HUES48 (cell line): ENCODE data around the gene CEP128.

Experiments
- H3K27ac ChIP-seq: one replicate; pipeline ENCODE4 v1.7.0; 2013; ENCODE audit warnings: low read depth, low read length, inconsistent platforms
- H3K27me3 ChIP-seq: 2 replicates; pipeline ENCODE4 v1.6.1; 2013; ENCODE audit warnings: mild to moderate bottlenecking, low read length; ENCODE audit not compliant: control insufficient read depth, insufficient read depth
- H3K36me3 ChIP-seq: 2 replicates; pipeline ENCODE4 v1.6.1; 2013; ENCODE audit warnings: low read length; ENCODE audit not compliant: control insufficient read depth, insufficient read depth
- H3K4me1 ChIP-seq: 2 replicates; pipeline ENCODE4 v1.6.1; 2013; ENCODE audit warnings: mild to moderate bottlenecking, low read length; ENCODE audit not compliant: control insufficient read depth, insufficient read depth
- H3K4me3 ChIP-seq: 2 replicates; pipeline ENCODE4 v1.5.1; 2013; ENCODE audit warnings: mild to moderate bottlenecking, low read depth, low read length
- H3K9ac ChIP-seq: 2 replicates; pipeline ENCODE4 v1.6.1; 2013; ENCODE audit warnings: mild to moderate bottlenecking, low read depth, low read length, moderate library complexity
- H3K9me3 ChIP-seq: 2 replicates; pipeline ENCODE4 v1.6.1; 2013; ENCODE audit warnings: low read length; ENCODE audit not compliant: control insufficient read depth, insufficient read depth

CEP128 gene

DNA sequence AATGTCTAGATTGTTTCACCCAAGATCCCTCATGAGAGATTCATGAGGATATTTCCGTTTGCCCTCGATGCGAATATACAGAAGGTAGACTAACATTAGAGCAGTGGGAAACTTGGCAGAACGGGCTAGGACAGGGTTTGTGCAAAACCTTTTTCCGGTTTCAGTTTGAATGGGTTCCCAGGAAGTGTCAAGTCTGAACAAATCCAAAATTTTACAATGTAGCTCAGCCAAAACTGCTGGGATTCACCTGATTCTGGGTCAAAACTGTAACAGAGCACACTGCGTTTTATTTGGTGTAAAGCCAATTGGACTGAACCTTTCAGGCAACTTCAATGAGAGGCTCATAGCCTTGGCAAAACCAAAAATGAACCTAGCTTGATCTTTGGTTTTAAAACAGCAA is 392.4 kb downstream of the CEP128 start:
- no peaks in the 10 kb centered on the region for H3K4me1 ChIP-seq
- no peaks in the 10 kb centered on the region for H3K27me3 ChIP-seq
- no peak overlapping the region for H3K4me3 ChIP-seq
- H3K9me3 ChIP-seq, result no peaks in the 10 kb centered on the region
- no peaks in the 10 kb centered on the region for H3K36me3 ChIP-seq
- H3K27ac ChIP-seq, result no peak overlapping the region
- no peak overlapping the region for H3K9ac ChIP-seq

DNA sequence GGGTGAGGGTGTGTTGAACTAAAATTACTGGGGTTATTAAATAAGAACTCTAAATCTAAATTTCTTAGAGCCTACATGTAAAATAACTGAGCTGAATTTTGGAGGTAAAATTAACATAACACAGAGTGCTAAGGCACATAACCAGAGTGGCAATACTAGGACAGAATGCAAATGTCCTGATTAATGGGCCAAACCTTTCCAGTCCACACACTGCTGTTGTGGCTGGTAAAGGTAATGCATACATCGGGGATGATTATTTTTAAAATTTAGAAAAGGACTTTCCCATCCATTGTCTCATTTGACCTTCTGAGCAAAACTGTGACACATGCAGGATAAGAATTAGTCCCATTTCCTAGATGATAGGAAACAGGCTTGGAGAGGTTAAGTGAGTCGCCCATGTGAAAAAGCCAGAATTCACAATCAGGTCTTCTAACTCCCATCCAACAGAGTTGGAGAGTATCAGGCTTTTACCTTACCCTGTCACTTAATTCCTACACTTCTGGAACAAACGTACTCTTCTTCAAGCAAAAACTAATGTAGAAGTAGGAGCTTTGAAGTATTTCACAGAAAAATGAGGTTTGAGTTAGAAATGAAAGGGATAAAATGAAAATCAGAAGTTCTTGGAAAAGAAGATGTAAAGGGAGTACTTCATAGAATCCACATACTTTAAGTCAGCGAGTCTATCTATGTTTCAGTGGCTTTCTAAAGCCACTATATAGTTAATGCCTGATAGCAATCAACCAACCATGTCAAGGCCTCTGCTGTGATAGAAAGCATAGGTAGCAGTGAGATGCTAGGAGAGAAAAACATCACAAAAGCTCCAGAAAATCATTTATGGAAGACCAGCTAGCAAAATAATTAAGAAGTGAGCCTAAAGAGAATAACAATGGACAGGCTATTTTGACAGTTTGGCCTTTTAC is 395.3 kb downstream of the CEP128 start:
- Histone ChIP-seq H3K27ac (no peak overlapping the region), H3K9ac (no peak overlapping the region), H3K27me3 (no peaks in the 10 kb centered on the region)

DNA sequence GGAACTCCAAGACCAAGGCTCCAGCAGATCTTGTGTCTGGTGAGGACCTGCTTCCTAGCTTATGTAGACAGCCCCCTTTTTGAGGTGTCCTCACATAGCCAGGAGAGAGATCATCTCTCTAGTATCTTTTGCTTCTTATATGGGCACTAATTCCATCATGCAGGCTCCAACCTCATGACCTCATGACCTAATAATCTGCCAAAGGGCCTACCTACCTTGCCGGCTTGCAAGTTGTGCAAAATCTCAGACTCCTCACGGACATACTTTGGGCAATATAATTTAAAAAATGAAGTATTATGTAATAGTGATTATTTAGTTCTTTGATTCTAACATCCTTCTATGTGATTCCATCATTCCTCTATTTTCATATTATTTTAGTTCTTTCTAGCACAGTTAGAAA is 397.2 kb downstream of the CEP128 start:
- H3K36me3 ChIP-seq, result no peaks in the 10 kb centered on the region
- H3K27me3 ChIP-seq, result no peaks in the 10 kb centered on the region
- H3K9me3 ChIP-seq, result peaks cover 5% of the 10 kb centered on the region; the same call in 1 of the 2 replicates
- H3K4me1 ChIP-seq, result no peaks in the 10 kb centered on the region
- H3K27ac ChIP-seq, result no peak overlapping the region
- H3K4me3 ChIP-seq, result no peak overlapping the region
- no peak overlapping the region for H3K9ac ChIP-seq

More for the DNA sequence above, 395.3 kb downstream of the CEP128 start:
- H3K9me3 ChIP-seq, result no peaks in the 10 kb centered on the region
- no peaks in the 10 kb centered on the region for H3K4me1 ChIP-seq
- H3K4me3 ChIP-seq, result no peak overlapping the region
- H3K36me3 ChIP-seq, result no peaks in the 10 kb centered on the region

DNA sequence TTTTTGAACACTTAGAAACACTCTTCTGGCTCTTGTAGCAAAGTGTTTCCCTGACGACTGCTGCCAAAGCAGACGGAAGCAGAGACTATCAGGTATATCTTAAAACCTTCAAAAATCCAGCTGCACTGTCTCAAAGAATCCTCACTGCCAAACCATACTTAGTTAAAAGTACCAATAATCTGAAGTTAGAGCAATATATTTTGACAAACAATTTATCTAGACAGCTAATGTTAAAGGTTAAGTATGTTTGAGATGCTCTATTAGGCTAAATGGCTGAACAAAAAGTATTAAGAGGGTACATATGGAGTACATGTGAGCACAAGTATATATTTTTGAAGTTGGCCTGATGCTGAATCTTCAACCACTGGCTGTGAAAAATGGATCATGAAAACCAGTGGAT is 398.3 kb downstream of the CEP128 start:
- Histone ChIP-seq H3K9ac (no peak overlapping the region), H3K27me3 (no peaks in the 10 kb centered on the region), H3K4me1 (no peaks in the 10 kb centered on the region), H3K27ac (no peak overlapping the region), H3K4me3 (no peak overlapping the region), H3K9me3 (peaks cover 5% of the 10 kb centered on the region; the same call in 1 of the 2 replicates), H3K36me3 (no peaks in the 10 kb centered on the region)

DNA sequence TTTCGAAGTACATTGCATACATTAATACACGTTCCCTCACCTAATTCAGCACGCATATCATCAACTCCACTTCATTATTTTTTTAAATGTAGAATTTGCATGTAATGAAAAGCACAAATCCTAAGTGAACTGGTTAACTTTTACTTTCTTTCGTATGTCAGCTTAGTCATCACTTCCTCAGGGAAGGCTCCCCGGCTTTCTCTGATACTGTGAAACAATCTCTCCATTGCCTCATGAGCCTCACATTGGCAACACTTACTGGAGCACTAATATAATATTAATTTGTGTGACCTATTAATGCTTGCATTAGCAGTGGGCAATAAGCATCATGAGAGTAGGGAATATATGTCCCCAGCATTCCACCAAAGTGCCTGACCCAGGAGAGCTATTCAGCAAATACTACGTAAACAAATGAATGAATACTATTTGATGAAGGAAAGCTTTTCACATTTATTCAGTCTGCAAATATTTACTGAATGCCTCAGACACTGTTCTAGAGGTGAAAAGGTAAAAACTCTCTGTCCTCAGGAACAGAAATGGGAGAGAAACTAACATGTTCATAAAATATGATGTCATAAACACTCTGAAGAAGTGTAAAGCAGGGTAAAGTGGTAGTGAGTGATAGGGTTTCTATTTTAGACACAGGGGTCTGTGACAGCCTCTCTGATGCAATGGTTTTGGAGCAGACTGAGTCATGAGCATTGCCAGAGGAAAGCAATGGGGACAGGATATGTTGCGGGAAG is 402.7 kb downstream of the CEP128 start:
- H3K9me3 ChIP-seq, result peaks cover 5% of the 10 kb centered on the region; the same call in 1 of the 2 replicates
- no peak overlapping the region for H3K4me3 ChIP-seq
- H3K27ac ChIP-seq, result no peak overlapping the region
- no peaks in the 10 kb centered on the region for H3K36me3 ChIP-seq
- no peak overlapping the region for H3K9ac ChIP-seq
- no peaks in the 10 kb centered on the region for H3K27me3 ChIP-seq
- no peaks in the 10 kb centered on the region for H3K4me1 ChIP-seq

DNA sequence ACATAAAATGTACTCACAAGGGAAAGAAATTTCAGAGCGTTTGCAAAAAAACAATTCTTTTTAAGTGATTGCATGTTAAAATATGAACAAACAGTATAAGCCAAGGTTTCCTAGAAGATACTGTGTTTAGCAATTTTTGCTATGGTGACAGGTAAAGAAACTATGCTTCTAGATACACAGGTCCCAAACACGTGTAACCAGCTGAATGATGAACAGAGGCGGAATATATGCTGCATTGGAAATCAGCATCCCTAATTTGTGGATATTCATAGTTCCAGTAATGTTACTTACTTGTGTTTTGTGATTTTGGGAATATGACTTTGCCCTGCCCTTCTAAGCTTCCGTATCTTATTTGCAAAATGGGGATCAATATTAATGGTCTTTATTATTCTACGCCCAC is 403.9 kb downstream of the CEP128 start:
- peaks cover 5% of the 10 kb centered on the region; the same call in 1 of the 2 replicates for H3K9me3 ChIP-seq
- no peaks in the 10 kb centered on the region for H3K27me3 ChIP-seq
- no peak overlapping the region for H3K4me3 ChIP-seq
- no peaks in the 10 kb centered on the region for H3K4me1 ChIP-seq
- H3K36me3 ChIP-seq, result no peaks in the 10 kb centered on the region
- no peak overlapping the region for H3K27ac ChIP-seq
- H3K9ac ChIP-seq, result no peak overlapping the region

DNA sequence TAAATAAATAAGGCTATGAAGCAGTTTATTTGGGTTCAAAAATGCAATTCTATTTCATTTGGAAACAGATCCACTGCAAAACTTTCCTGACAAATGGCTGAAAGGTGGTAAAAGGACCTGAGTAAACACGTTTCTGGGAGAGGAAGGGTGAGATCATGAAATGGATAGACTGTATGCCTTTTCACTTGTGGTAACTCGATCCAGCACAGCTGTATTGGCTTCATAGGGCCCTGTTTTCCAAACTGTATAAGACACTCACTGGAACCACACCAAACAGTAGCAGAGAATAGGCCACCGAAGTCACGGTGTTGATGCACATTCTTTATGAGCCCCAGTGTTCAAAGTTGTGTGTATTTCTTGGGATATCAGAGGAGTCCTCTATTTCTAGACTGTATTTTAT is 405.1 kb downstream of the CEP128 start:
- no peaks in the 10 kb centered on the region for H3K27me3 ChIP-seq
- no peaks in the 10 kb centered on the region for H3K36me3 ChIP-seq
- peaks cover 5% of the 10 kb centered on the region; the same call in 1 of the 2 replicates for H3K9me3 ChIP-seq

DNA sequence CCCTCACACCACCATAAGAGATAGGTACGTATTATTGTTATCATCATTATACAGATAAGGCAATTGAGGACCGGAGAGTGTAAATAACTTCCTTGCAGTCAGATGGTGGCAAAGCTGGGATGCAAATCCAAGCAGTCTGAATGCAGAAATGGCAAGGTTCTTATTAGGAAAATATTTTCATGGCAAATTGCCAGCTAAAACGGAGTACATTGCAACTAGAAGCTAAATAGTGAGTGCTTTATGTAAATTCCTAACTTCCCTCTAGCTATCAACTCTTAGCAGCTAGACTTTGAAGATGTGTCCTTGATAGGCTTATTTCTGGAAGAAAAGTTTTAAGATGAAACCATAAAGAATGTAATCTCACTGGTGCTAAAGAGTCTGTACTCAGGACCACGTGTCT is 406.4 kb downstream of the CEP128 start:
- Histone ChIP-seq H3K27ac (no peak overlapping the region), H3K9ac (no peak overlapping the region), H3K27me3 (no peaks in the 10 kb centered on the region), H3K9me3 (no peaks in the 10 kb centered on the region), H3K4me1 (no peaks in the 10 kb centered on the region), H3K4me3 (no peak overlapping the region), H3K36me3 (no peaks in the 10 kb centered on the region)

More for the DNA sequence above, 405.1 kb downstream of the CEP128 start:
- Histone ChIP-seq H3K27ac (no peak overlapping the region), H3K4me3 (no peak overlapping the region), H3K4me1 (no peaks in the 10 kb centered on the region), H3K9ac (no peak overlapping the region)

DNA sequence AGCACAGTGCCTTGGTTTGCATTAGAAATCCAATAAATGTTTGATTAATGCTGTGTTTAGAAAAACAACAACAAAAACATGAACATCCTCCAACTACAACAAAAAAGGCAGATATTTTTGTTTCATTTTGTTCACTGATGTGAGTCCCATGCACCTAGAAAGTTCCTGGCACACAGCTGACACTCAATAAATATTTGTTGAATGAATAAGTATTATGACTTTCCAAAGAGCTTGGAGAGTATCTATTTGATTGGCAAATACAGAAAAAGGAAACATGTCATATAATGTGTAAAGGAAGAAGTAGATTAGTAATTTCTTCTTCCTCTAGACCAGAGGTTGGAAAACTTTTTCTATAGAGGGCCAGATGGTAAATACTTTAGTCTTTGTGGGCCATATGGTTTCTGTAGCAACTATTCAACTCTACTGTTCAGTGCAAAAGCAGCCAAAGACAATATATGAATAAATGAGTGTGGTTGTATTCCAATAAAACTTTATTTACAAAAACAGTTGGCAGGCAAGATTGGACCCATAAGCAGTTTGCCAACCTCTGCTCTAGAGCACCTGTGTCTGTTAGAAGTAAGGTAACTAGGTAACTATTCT is 417.9 kb downstream of the CEP128 start:
- Histone ChIP-seq H3K4me3 (no peak overlapping the region), H3K27ac (no peak overlapping the region)

DNA sequence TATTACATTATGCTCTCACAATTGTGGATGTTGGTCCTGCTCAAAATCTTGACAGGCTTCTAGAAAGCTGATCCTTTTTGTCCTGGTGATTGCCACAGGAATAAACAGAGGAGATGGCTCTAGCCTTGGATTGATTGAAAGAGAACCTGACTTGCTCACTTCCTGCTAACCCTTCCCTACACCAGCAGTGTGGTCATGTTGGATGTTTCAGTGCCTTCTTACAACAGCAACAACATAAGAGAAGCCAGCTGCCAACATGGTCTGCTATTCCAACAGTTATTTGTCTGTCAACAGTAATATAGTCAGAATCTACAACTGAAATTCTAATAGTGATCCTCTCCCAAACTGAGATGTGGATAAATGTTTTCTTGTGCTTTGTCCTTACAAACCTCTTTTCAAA is 418.6 kb downstream of the CEP128 start:
- Histone ChIP-seq H3K9ac (no peak overlapping the region), H3K27ac (no peak overlapping the region)

More for the DNA sequence above, 417.9 kb downstream of the CEP128 start:
- no peaks in the 10 kb centered on the region for H3K36me3 ChIP-seq
- no peak overlapping the region for H3K9ac ChIP-seq
- H3K9me3 ChIP-seq, result no peaks in the 10 kb centered on the region
- no peaks in the 10 kb centered on the region for H3K27me3 ChIP-seq
- no peaks in the 10 kb centered on the region for H3K4me1 ChIP-seq

More for the DNA sequence above, 418.6 kb downstream of the CEP128 start:
- Histone ChIP-seq H3K27me3 (no peaks in the 10 kb centered on the region), H3K9me3 (no peaks in the 10 kb centered on the region), H3K4me3 (no peak overlapping the region), H3K4me1 (no peaks in the 10 kb centered on the region), H3K36me3 (no peaks in the 10 kb centered on the region)
